ENCODE measurements around the gene IFI35.

GRCh38 chr17:43025766-43026537, 19.4 kb downstream of the IFI35 start:
- TF ChIP-seq, protein P1, sequence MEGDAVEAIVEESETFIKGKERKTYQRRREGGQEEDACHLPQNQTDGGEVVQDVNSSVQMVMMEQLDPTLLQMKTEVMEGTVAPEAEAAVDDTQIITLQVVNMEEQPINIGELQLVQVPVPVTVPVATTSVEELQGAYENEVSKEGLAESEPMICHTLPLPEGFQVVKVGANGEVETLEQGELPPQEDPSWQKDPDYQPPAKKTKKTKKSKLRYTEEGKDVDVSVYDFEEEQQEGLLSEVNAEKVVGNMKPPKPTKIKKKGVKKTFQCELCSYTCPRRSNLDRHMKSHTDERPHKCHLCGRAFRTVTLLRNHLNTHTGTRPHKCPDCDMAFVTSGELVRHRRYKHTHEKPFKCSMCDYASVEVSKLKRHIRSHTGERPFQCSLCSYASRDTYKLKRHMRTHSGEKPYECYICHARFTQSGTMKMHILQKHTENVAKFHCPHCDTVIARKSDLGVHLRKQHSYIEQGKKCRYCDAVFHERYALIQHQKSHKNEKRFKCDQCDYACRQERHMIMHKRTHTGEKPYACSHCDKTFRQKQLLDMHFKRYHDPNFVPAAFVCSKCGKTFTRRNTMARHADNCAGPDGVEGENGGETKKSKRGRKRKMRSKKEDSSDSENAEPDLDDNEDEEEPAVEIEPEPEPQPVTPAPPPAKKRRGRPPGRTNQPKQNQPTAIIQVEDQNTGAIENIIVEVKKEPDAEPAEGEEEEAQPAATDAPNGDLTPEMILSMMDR (IDR thresholded peaks at IDR 0.05): no peak
- no peak for TF ChIP-seq POLR2AphosphoS5 (IDR thresholded peaks at IDR 0.05)

Data from esophagus muscularis mucosa (tissue), 3 donors.